Hepatocyte (in vitro differentiated cells): ENCODE results near the gene TEAD1. TPM values are rescaled to one million over a fixed set of nuclear protein-coding genes. Genes with fewer than 3 reads are reported as not detected.

ENCODE experiments used
- DNase-seq: peaks from one replicate; pipeline ENCODE4 v3.0.0-alpha.2; 2016; ENCODE audit warnings: low spot score
- H2AFZ ChIP-seq: fragments of 200-600 bp; sonication (generic); 2 replicates; pipeline ENCODE4 v1.6.0; 2016; ENCODE audit warnings: antibody characterized with exemption, mild to moderate bottlenecking
- H3K27ac ChIP-seq: fragments of 200-600 bp; sonication (generic); 2 replicates; pipeline ENCODE4 v1.5.1; 2016; ENCODE audit warnings: mild to moderate bottlenecking
- H3K27me3 ChIP-seq: fragments of 200-600 bp; sonication (generic); 2 replicates; pipeline ENCODE4 v1.6.1; 2016
- H3K36me3 ChIP-seq: fragments of 200-600 bp; sonication (generic); replicated peaks from 2 replicates; pipeline ENCODE4 v1.5.1; 2016; ENCODE audit warnings: low read depth; ENCODE audit not compliant: insufficient read depth
- H3K4me1 ChIP-seq: fragments of 200-600 bp; sonication (generic); 2 replicates; pipeline ENCODE4 v1.5.1; 2016; ENCODE audit warnings: mild to moderate bottlenecking, moderate library complexity; ENCODE audit not compliant: insufficient read depth
- H3K4me2 ChIP-seq: fragments of 200-600 bp; sonication (generic); 2 replicates; pipeline ENCODE4 v1.6.0; 2016
- H3K4me3 ChIP-seq: fragments of 200-600 bp; sonication (generic); 2 replicates; pipeline ENCODE4 v1.5.1; 2016; ENCODE audit warnings: mild to moderate bottlenecking
- H3K79me2 ChIP-seq: fragments of 200-600 bp; sonication (generic); 2 replicates; pipeline ENCODE4 v1.6.0; 2017; ENCODE audit warnings: mild to moderate bottlenecking
- H3K9me2 ChIP-seq: fragments of 200-600 bp; sonication (generic); replicated peaks from 2 replicates; pipeline ENCODE4 v1.6.0; 2017; ENCODE audit warnings: mild to moderate bottlenecking; ENCODE audit not compliant: insufficient read depth
- H3K9me3 ChIP-seq: fragments of 200-600 bp; sonication (generic); 2 replicates; pipeline ENCODE4 v1.5.1; 2016; ENCODE audit warnings: low read depth, mild to moderate bottlenecking
- H4K20me1 ChIP-seq: fragments of 200-600 bp; sonication (generic); 2 replicates; pipeline ENCODE4 v1.6.0; 2016; ENCODE audit warnings: mild to moderate bottlenecking; ENCODE audit not compliant: insufficient read depth, poor library complexity, severe bottlenecking
- CTCF ChIP-seq: fragments of 200-600 bp; sonication (generic); IDR thresholded peaks from 2 replicates; pipeline ENCODE4 v1.5.1; 2016; ENCODE audit warnings: antibody characterized with exemption, mild to moderate bottlenecking; ENCODE audit not compliant: poor library complexity
- EZH2 ChIP-seq: fragments of 200-600 bp; sonication (generic); IDR thresholded peaks from 2 replicates; pipeline ENCODE4 v1.6.1; 2016; ENCODE audit warnings: antibody characterized with exemption, mild to moderate bottlenecking, borderline replicate concordance
- EZH2phosphoT487 ChIP-seq: fragments of 200-600 bp; sonication (generic); IDR thresholded peaks from one replicate; pipeline ENCODE4 v1.6.1; 2018; ENCODE audit warnings: antibody characterized with exemption, mild to moderate bottlenecking, low read depth, moderate library complexity; ENCODE audit not compliant: unreplicated experiment, severe bottlenecking
- WGBS: methylation state at CpG from one replicate; pipeline ENCODE4 v1.1.6; 2016; ENCODE audit warnings: low lambda C conversion rate; ENCODE audit errors: missing lambda C conversion rate; 5-methylcytosine and 5-hydroxymethylcytosine counted together
- polyA plus RNA-seq: library from polyadenylated mRNA; unstranded; fragments of >200 nt; fragmentation: Nextera tagmentation; extraction: Ambion mirVana; gene quantifications from 2 replicates; pipeline ENCODE4 v1.2.1, GENCODE V29; 2016
- small RNA-seq: library from RNA; depleted of rRNA; stranded (forward); fragments of <200 nt; gene quantifications from one replicate; pipeline ENCODE3, GENCODE V24; 2014
- total RNA-seq: library from RNA; depleted of rRNA; stranded (reverse); fragments of >200 nt; gene quantifications from 2 replicates; pipeline ENCODE4 v1.2.3, GENCODE V29; 2014

TEAD1 gene
- total and polyA plus RNA-seq, 2 experiments from 2014 or later = 37.2 to 82.2 TPM

GRCh38 chr11:12989428-12990161 is 315.4 kb downstream of the TEAD1 start:
- no peaks in the 10 kb centered on the region for H3K9me3 ChIP-seq
- no peaks in the 10 kb centered on the region for H3K79me2 ChIP-seq
- no peak overlapping the region for H3K27ac ChIP-seq
- no peaks in the 10 kb centered on the region for H4K20me1 ChIP-seq
- no peak overlapping the region for H3K4me3 ChIP-seq
- no peaks in the 10 kb centered on the region for H3K9me2 ChIP-seq
- H3K36me3 ChIP-seq = no peaks in the 10 kb centered on the region
- no peaks in the 10 kb centered on the region for H3K27me3 ChIP-seq
- no peak for DNase-seq
- no peak overlapping the region for H3K4me2 ChIP-seq
- no peak overlapping the region for H2AFZ ChIP-seq
- no peaks in the 10 kb centered on the region for H3K4me1 ChIP-seq
- no peak for TF ChIP-seq EZH2
- TF ChIP-seq EZH2phosphoT487 = no peak
- 82% methylated on average over 13 of the region's 13 CpGs for WGBS

GRCh38 chr11:12990162-12990480 is 315.9 kb downstream of the TEAD1 start:
- DNase-seq = no peak
- H3K36me3 ChIP-seq = no peaks in the 10 kb centered on the region
- H4K20me1 ChIP-seq = no peaks in the 10 kb centered on the region
- no peak overlapping the region for H3K27ac ChIP-seq
- no peaks in the 10 kb centered on the region for H3K9me3 ChIP-seq
- no peaks in the 10 kb centered on the region for H3K27me3 ChIP-seq
- no peak overlapping the region for H3K4me2 ChIP-seq
- H2AFZ ChIP-seq = no peak overlapping the region
- no peaks in the 10 kb centered on the region for H3K4me1 ChIP-seq
- no peaks in the 10 kb centered on the region for H3K79me2 ChIP-seq
- H3K4me3 ChIP-seq = no peak overlapping the region
- no peaks in the 10 kb centered on the region for H3K9me2 ChIP-seq
- no peak for TF ChIP-seq CTCF
- no peak for TF ChIP-seq EZH2
- TF ChIP-seq EZH2phosphoT487 = no peak
- WGBS = 62% methylated on average over 1 of the region's 1 CpG

GRCh38 chr11:12991426-12991825 is 317.2 kb downstream of the TEAD1 start:
- TF ChIP-seq EZH2phosphoT487 (no peak), CTCF (no peak), EZH2 (no peak)
- Histone ChIP-seq H3K9me3 (no peaks in the 10 kb centered on the region), H3K4me3 (no peak overlapping the region), H4K20me1 (no peaks in the 10 kb centered on the region), H3K4me2 (no peak overlapping the region), H2AFZ (no peak overlapping the region), H3K4me1 (no peaks in the 10 kb centered on the region), H3K79me2 (no peaks in the 10 kb centered on the region), H3K36me3 (no peaks in the 10 kb centered on the region), H3K9me2 (no peaks in the 10 kb centered on the region), H3K27me3 (no peaks in the 10 kb centered on the region), H3K27ac (no peak overlapping the region)
- no peak for DNase-seq
- 89% methylated on average over 1 of the region's 1 CpG for WGBS

GRCh38 chr11:12993626-12994025 is 319.4 kb downstream of the TEAD1 start:
- Histone ChIP-seq H4K20me1 (no peaks in the 10 kb centered on the region), H2AFZ (no peak overlapping the region), H3K9me2 (no peaks in the 10 kb centered on the region), H3K4me1 (no peaks in the 10 kb centered on the region), H3K4me2 (no peak overlapping the region), H3K9me3 (no peaks in the 10 kb centered on the region), H3K27ac (no peak overlapping the region), H3K36me3 (no peaks in the 10 kb centered on the region), H3K79me2 (no peaks in the 10 kb centered on the region), H3K4me3 (no peak overlapping the region), H3K27me3 (no peaks in the 10 kb centered on the region)
- no peak for DNase-seq
- WGBS = 71% methylated on average over 1 of the region's 1 CpG
- TF ChIP-seq CTCF = no peak
- TF ChIP-seq EZH2phosphoT487 = no peak
- TF ChIP-seq EZH2 = no peak

Small RNAs within 50 kb of the gene (small RNA-seq; reads per million reads assigned to genes)
- gene RF00424 = not detected
